ENCODE measurements around the gene P3H3.

The P3H3 gene

DNA sequence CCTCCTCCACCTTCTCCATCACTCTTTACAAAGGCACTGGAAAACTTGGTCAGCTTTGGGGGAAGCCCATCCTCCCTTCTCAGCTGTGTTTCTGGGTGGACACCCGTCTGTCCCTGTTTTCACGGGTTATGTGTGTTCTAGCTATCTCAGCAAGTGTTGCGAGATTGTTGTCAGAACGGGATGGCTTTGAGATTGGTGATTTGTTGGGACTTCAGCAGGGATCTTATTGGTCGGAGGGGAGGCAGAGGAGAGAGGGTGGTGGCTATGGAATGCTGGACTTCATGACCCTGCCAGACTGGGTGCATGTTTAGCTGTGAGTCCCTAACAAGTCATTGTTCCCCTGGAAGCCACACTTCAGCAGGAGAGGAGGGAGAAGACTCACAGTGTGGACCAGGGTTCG is 25.8 kb downstream of the P3H3 start:
- peaks cover 12% of the 10 kb centered on the region for H3K36me3 ChIP-seq (replicated peaks; ENCODE audit: insufficient read depth, low read length)

DNA sequence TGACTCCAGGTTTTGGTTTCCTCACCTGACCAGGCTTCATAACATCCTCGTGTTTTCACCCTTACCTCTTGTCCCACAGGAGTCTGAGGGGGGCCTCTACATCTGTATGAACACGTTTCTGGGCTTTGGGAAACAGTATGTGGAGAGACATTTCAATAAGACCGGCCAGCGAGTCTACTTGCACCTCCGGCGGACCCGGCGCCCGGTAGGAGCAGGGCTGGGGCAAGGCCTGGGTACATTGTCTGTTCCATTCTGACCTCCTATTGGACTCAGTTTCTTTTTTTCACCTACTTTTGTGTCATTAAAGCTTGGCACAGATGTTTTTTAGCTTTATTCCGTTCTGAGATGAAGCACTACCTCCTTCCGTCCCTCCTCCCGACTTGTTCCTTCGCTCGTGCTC is 27.1 kb downstream of the P3H3 start:
- H3K9ac ChIP-seq (ENCODE audit: low read length), result no peak overlapping the region

More for the DNA sequence above, 25.8 kb downstream of the P3H3 start:
- no peak for DNase-seq
- H3K4me2 ChIP-seq (ENCODE audit: low read depth, low read length), result peak overlapping the region; percentile 89; the same call in 1 of the 2 replicates
- TF ChIP-seq EZH2 (optimal IDR thresholded peaks at IDR 0.05; ENCODE audit: low read depth, low read length), result no peak
- TF ChIP-seq, protein P1, sequence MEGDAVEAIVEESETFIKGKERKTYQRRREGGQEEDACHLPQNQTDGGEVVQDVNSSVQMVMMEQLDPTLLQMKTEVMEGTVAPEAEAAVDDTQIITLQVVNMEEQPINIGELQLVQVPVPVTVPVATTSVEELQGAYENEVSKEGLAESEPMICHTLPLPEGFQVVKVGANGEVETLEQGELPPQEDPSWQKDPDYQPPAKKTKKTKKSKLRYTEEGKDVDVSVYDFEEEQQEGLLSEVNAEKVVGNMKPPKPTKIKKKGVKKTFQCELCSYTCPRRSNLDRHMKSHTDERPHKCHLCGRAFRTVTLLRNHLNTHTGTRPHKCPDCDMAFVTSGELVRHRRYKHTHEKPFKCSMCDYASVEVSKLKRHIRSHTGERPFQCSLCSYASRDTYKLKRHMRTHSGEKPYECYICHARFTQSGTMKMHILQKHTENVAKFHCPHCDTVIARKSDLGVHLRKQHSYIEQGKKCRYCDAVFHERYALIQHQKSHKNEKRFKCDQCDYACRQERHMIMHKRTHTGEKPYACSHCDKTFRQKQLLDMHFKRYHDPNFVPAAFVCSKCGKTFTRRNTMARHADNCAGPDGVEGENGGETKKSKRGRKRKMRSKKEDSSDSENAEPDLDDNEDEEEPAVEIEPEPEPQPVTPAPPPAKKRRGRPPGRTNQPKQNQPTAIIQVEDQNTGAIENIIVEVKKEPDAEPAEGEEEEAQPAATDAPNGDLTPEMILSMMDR (IDR thresholded peaks at IDR 0.05; ENCODE audit: low read length), result no peak
- TF ChIP-seq EZH2phosphoT487 (IDR thresholded peaks at IDR 0.05; ENCODE audit: low read length), result no peak
- no peak overlapping the region for H3K4me3 ChIP-seq (ENCODE audit: low read length)
- H3K27ac ChIP-seq (ENCODE audit: low read length), result no peak overlapping the region
- no peaks in the 10 kb centered on the region for H3K27me3 ChIP-seq (replicated peaks; ENCODE audit: insufficient read depth, low read length)
- H3K9ac ChIP-seq (ENCODE audit: low read length), result peak overlapping the region; percentile 52; the same call in 1 of the 2 replicates
- no peaks in the 10 kb centered on the region for H3K9me3 ChIP-seq (replicated peaks; ENCODE audit: insufficient read depth, low read length)
- peaks cover 27% of the 10 kb centered on the region for H3K4me1 ChIP-seq (ENCODE audit: low read length)
- H3K9me2 ChIP-seq (replicated peaks; ENCODE audit: insufficient read depth, low read length), result no peaks in the 10 kb centered on the region
- H3F3A ChIP-seq (ENCODE audit: insufficient read depth, low read length), result peaks cover 10% of the 10 kb centered on the region
- H3K79me2 ChIP-seq (ENCODE audit: low read length), result peaks cover 57% of the 10 kb centered on the region
- no peaks in the 10 kb centered on the region for H4K20me1 ChIP-seq (ENCODE audit: insufficient read depth, low read length)
- no peak overlapping the region for H2AFZ ChIP-seq (ENCODE audit: low read length)

DNA sequence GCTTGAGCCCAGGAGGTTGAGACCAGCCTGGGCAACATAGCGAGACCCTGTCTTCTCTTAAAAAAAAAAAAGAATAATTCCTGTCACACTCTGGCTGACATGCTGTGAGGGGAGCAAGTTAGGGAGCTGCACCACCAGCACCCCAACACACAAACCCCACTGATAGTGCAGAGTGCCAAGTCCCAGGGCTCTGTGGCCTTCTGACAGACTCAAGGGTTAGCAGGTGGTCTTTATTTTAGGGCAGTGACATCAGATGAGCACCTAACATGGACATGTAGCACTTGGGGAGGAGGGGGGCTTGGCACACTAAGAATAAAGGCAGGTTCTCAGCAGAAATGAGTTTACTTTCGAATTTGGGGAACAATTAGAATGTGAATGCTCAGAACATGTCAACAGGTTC is 30.6 kb downstream of the P3H3 start:
- TF ChIP-seq EZH2phosphoT487 (IDR thresholded peaks at IDR 0.05; ENCODE audit: low read length) (no peak), EZH2 (optimal IDR thresholded peaks at IDR 0.05; ENCODE audit: low read depth, low read length) (no peak)
- TF ChIP-seq, protein P1 (IDR thresholded peaks at IDR 0.05; ENCODE audit: low read length), result no peak
- Histone ChIP-seq H3K9me3 (replicated peaks; ENCODE audit: insufficient read depth, low read length) (no peaks in the 10 kb centered on the region), H3K36me3 (replicated peaks; ENCODE audit: insufficient read depth, low read length) (peaks cover 17% of the 10 kb centered on the region), H3K4me3 (ENCODE audit: low read length) (no peak overlapping the region), H3K27ac (ENCODE audit: low read length) (no peak overlapping the region), H4K20me1 (ENCODE audit: insufficient read depth, low read length) (no peaks in the 10 kb centered on the region), H3K9me2 (replicated peaks; ENCODE audit: insufficient read depth, low read length) (no peaks in the 10 kb centered on the region), H3F3A (ENCODE audit: insufficient read depth, low read length) (no peaks in the 10 kb centered on the region), H3K79me2 (ENCODE audit: low read length) (peaks cover 26% of the 10 kb centered on the region), H2AFZ (ENCODE audit: low read length) (no peak overlapping the region), H3K4me2 (ENCODE audit: low read depth, low read length) (no peak overlapping the region), H3K4me1 (ENCODE audit: low read length) (peaks cover 4% of the 10 kb centered on the region), H3K9ac (ENCODE audit: low read length) (no peak overlapping the region), H3K27me3 (replicated peaks; ENCODE audit: insufficient read depth, low read length) (no peaks in the 10 kb centered on the region)
- DNase-seq, result no peak

More for the DNA sequence above, 27.1 kb downstream of the P3H3 start:
- no peak overlapping the region for H2AFZ ChIP-seq (ENCODE audit: low read length)
- TF ChIP-seq EZH2phosphoT487 (IDR thresholded peaks at IDR 0.05; ENCODE audit: low read length), result no peak
- TF ChIP-seq, protein P1 (IDR thresholded peaks at IDR 0.05; ENCODE audit: low read length), result no peak
- no peak for TF ChIP-seq EZH2 (optimal IDR thresholded peaks at IDR 0.05; ENCODE audit: low read depth, low read length)
- peaks cover 12% of the 10 kb centered on the region for H3K36me3 ChIP-seq (replicated peaks; ENCODE audit: insufficient read depth, low read length)
- H3K27ac ChIP-seq (ENCODE audit: low read length), result no peak overlapping the region
- H3K4me3 ChIP-seq (ENCODE audit: low read length), result no peak overlapping the region
- no peak overlapping the region for H3K4me2 ChIP-seq (ENCODE audit: low read depth, low read length)
- no peaks in the 10 kb centered on the region for H4K20me1 ChIP-seq (ENCODE audit: insufficient read depth, low read length)
- no peaks in the 10 kb centered on the region for H3K27me3 ChIP-seq (replicated peaks; ENCODE audit: insufficient read depth, low read length)
- H3K79me2 ChIP-seq (ENCODE audit: low read length), result peaks cover 44% of the 10 kb centered on the region
- DNase-seq, result no peak
- H3K4me1 ChIP-seq (ENCODE audit: low read length), result peaks cover 15% of the 10 kb centered on the region
- peaks cover 10% of the 10 kb centered on the region for H3F3A ChIP-seq (ENCODE audit: insufficient read depth, low read length)
- H3K9me2 ChIP-seq (replicated peaks; ENCODE audit: insufficient read depth, low read length), result no peaks in the 10 kb centered on the region
- H3K9me3 ChIP-seq (replicated peaks; ENCODE audit: insufficient read depth, low read length), result no peaks in the 10 kb centered on the region
